GM19238 (cell line): Measurements from ENCODE around the gene PPM1D.
"Not testable (repeated sequence)": the region's sequence is repeated elsewhere in the genome, so short reads cannot be mapped to it uniquely, and the experiment has no call there.

Experiments used
- DNase-seq: peaks from one replicate; pipeline ENCODE4 v3.0.0; 2011; ENCODE audit warnings: low spot score; ENCODE audit not compliant: insufficient read length

PPM1D gene

GRCh38 chr17:60593441-60594036, 6.5 kb upstream of the PPM1D start:
- DNase-seq: not testable (repeated sequence)

GRCh38 chr17:60594170-60594569, 5.8 kb upstream of the PPM1D start:
- DNase-seq: not testable (repeated sequence)

GRCh38 chr17:60594734-60595133, 5.3 kb upstream of the PPM1D start:
- no peak for DNase-seq

- DNase-seq: no peak
Measured at GRCh38 chr17:60597297-60597696, 2.7 kb upstream of the PPM1D start.

GRCh38 chr17:60598001-60598736, 1.8 kb upstream of the PPM1D start:
- no peak for DNase-seq

- no peak for DNase-seq
Measured at GRCh38 chr17:60599220-60599619, 773 bp upstream of the PPM1D start.

DNA sequence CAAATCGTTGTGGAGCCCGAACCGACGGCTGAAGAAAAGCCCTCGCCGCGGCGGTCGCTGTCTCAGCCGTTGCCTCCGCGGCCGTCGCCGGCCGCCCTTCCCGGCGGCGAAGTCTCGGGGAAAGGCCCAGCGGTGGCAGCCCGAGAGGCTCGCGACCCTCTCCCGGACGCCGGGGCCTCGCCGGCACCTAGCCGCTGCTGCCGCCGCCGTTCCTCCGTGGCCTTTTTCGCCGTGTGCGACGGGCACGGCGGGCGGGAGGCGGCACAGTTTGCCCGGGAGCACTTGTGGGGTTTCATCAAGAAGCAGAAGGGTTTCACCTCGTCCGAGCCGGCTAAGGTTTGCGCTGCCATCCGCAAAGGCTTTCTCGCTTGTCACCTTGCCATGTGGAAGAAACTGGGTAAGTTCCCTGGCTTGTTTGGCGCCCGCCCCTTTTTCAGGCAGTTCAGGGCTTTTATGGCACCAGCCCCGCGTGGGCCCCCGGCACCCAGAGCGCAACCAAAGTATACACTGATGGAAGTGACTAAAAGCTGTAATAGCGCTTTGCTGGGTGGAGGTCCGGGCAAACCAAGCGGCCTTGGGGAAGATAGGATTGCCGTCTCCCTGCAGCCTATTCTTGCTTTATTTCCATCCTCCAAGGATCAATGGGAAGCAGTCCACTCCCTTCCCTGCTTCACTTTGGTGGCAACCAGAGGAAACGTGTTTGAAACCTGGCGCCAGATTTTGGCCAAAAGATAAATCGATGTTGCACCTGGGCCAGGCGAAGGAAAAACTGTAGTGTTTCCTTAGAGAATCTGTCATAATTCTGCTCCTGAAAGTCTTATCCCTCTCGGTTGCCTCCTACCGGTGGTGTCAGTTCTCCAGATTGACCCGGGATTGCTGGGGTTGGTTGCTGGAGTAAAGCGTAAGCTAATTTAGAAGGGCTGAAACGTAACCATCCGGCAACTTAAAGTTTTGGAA, 775 bp downstream of the PPM1D start:
- peak; percentile 22 for DNase-seq

DNA sequence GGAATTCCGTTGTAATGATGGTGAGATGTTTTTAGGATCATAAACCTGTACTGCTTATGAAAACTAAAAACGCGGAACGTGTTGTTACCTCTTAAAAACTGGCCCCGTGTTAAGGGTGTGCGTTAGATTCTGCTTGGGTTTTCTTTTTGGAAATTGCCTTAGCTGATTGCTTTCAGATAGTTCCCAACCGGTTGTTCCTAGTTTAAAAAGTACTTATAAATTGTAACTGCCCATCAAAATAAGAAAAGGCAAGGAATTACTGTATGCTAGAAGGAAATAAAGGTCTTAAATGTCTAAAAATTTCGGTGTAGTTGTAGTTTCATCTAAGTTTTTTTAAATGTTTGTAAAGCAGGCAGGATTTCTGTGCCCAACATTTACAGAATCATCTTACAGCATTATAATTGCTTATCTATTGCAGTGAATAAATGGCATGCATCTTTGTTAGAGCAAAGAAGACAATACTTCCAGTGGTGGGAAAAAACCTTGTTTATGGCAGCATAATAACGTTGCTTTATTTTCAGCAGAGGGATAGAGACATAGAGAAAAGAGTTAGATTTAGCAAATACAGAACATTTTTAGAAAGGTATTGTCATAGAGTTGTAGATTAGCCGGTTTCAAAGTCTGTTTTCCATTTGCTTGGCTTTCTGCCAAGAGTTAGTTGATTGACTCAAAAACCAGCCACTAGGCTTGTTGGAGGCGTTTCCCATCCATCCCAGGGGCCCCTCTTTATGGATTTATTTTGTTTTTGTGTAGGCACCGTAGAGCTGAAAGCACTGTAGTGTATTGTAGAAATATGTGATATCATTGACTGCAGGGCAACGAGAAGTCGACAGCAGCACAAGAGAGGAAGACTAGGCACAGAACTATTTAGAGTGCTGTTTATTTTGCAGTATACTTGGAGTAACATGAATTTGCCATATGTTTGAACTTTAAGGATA, 1.7 kb downstream of the PPM1D start:
- DNase-seq: no peak

DNA sequence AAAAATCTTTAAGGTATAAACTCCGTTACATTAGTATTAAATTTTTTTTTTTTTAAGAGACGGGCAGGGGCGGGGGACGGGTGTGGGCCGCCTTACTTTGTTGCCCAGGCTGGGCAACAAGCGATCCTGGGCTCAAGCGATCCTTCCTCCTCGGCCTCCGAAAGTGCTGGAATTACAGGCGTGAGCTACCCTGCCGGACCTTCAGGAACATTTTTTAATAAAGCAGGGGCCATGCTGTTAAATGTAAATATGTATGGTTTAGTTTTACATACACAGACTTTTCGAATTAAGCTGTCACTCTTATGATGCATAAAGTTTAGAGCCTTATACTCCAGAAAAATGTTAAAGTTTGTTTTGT, 2.4 kb downstream of the PPM1D start:
- no peak for DNase-seq

DNA sequence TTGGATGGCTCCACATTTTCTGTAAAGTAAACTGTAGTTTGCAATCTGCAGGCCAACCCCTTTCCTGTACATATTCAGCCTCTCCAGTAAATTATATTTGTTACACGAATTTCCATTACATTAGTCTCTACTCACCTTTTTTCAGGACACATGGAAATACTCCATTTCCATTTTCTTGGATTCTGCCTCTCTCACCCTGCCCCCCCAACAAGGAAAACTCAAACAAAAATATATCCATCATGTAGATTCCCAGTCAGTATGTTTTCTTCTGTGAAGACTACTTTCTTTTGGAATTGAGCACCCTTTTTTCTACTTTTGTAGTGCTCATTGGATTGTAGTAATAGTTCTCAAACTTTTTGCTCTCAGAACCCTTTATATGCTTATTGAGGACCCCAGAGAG, 2.9 kb downstream of the PPM1D start:
- DNase-seq: no peak

DNA sequence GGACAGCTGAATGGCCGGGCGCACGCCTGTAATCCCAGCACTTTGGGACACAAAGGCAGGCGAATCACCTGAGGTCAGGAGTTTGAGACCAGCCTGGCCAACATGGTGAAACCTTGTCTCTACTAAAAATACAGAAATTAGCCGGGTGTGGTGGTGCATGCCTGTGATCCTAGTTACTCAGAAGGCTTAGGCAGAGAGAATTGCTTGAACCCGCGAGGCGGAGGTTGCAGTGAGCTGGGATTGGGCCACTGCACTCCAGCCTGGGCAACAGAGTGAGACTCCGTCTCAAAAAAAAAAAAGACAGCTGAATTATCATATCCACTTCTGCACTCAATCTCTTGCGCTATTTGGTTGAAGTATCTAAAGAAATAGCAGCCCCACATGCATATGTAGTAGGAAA, 3.5 kb downstream of the PPM1D start:
- not testable (repeated sequence) for DNase-seq

GRCh38 chr17:60604686-60605334, 4.8 kb downstream of the PPM1D start:
- no peak for DNase-seq

- no peak for DNase-seq
Measured at GRCh38 chr17:60606036-60606435, 6.0 kb downstream of the PPM1D start.

DNA sequence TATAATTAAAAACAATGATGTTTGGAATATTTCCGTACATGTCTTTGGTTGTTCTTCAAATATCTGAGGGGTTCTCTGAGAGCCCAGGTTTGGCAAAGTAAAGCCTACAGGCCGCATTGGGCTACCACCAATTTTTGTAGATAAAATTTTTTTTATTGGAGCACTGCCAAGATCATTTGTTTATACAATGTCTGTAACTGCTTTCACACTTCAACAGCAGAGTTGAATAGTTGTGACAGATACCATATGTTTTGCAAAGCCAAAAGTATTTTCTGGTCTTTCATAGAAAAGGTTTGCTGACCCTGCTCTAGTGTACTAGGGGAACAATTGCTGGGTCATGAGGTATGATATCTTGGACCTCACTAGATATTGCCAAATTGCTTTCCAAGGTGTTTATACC, 10.5 kb downstream of the PPM1D start:
- no peak for DNase-seq

- DNase-seq: not testable (repeated sequence)
Measured at GRCh38 chr17:60611321-60611720, 11.3 kb downstream of the PPM1D start.

GRCh38 chr17:60613325-60613724, 13.3 kb downstream of the PPM1D start:
- no peak for DNase-seq

DNA sequence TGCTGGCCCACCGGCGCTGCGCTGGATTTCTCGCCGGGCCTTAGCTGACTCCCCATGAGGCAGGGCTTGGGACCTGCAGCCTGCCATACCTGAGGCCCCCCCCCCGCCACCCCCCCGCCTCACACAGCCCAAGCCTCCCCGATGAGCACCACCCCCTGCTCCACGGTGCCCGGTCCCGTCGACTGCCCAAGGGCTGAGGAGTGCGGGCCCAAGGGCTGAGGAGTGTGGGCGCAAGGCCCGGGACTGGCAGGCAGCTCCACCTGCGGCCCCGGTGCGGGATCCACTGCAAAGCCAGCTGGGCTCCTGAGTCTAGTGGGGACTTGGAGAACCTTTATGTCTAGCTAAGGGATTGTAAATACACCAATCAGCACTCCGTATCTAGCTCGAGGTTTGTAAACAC, 13.8 kb downstream of the PPM1D start:
- DNase-seq: not testable (repeated sequence)

DNA sequence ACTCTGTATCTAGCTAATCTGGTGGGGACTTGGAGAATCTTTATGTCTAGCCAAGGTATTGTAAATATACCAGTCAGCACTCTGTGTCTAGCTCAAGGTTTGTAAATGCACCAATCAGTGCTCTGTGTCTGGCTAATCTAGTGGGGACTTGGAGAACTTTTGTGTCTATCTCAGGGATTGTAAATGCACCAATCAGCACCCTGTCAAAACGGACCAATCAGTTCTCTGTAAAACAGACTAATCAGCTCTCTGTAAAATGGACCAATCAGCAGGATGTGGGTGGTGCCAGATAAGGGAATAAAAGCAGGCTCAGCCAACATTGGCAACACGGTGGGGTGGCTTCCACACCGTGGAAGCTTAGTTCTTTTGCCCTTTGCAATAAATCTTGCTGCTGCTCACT, 14.3 kb downstream of the PPM1D start:
- not testable (repeated sequence) for DNase-seq

DNA sequence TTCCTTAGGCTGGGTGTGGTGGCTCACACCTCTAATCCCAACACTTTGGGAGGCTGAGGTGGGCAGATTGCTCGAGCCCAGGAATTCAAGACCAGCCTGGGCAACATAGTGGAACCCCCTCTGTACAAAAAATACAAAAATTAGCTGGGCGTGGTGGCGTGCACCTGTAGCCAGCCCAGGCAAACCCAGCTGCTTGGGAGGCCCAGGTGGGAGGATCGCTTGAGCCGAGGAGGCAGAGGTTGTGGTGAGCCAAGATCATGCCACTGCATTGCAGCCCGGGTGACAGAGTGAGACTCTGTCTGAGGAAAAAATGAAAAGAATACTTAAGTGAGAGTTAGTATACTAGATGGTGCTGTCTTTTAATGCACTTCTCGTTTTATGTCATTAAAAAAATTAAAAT, 15.1 kb downstream of the PPM1D start:
- DNase-seq: no peak

DNA sequence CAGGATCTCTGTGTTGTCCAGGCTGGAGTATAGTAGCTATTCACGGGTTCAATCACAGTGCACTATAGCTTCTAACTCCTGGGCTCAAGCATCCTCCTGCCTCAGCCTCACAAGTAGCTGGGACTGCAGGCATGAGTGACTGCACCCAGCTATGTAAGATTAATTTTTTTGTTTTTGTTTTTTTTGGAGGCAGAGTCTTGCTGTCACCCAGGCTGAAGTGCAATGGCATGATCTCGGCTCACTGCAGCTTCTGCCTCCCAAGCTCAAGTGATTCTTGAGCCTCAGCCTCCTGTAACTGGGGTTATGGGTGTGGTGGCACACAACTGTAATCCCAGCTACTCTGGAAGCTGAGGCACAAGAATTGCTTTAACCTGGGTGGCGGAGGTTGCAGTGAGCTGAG, 15.8 kb downstream of the PPM1D start:
- no peak for DNase-seq

- DNase-seq: no peak
Measured at GRCh38 chr17:60618080-60618479, 18.1 kb downstream of the PPM1D start.
